Upper lobe of left lung (tissue), 6 donors: ENCODE measurements around the gene ROBO3. TPM values are rescaled to one million over a fixed set of nuclear protein-coding genes. Genes with fewer than 3 reads are reported as not detected.

ENCODE experiments used
- ATAC-seq, 2 donors: fragments of 200-7000 bp; cut with Tn5 transposase; one replicate each; pipeline ENCODE4 v1.9.1; 2022; ENCODE audit warnings: mild to moderate bottlenecking in 2 of 2, moderate library complexity in 2 of 2; ENCODE audit not compliant: low FRiP score in 2 of 2
- DNase-seq, 2 donors: peaks; one replicate each; pipeline ENCODE4 v3.0.0-alpha.2; 2019 to 2020
- H3K27ac ChIP-seq, 4 donors: fragments of 200-600 bp; sonication (generic); one replicate each; pipeline ENCODE4 v1.5.1; 2016 to 2019
- H3K27me3 ChIP-seq, 4 donors: fragments of 200-600 bp; sonication (generic); one replicate each; pipeline ENCODE4 v1.5.1; 2017 to 2019
- H3K36me3 ChIP-seq, 4 donors: fragments of 200-600 bp; sonication (generic); one replicate each; pipeline ENCODE4 v1.5.1; 2016 to 2019
- H3K4me1 ChIP-seq, 4 donors: fragments of 200-600 bp; sonication (generic); one replicate each; pipeline ENCODE4 v1.5.1; 2018 to 2019
- H3K4me3 ChIP-seq, 4 donors: fragments of 200-600 bp; sonication (generic); one replicate each; pipeline ENCODE4 v1.5.1; 2017 to 2019; ENCODE audit warnings: mild to moderate bottlenecking in 2 of 4, moderate library complexity in 1 of 4
- H3K9me3 ChIP-seq, 4 donors: fragments of 200-600 bp; sonication (generic); one replicate each; pipeline ENCODE4 v1.5.1; 2018 to 2019
- CTCF ChIP-seq, 6 experiments: fragments of 450-650 bp in 4 of 6; fragments of 200-600 bp in 2 of 6; sonication (generic) in 2 of 6; IDR thresholded peaks; one replicate each; pipeline ENCODE4 v1.5.1; 2016 to 2019; ENCODE audit warnings: antibody characterized with exemption in 6 of 6
- EP300 ChIP-seq, 4 donors: sonication (generic); formaldehyde crosslinking; IDR thresholded peaks; one replicate each; pipeline ENCODE4 v1.5.1; 2017; ENCODE audit warnings: antibody characterized with exemption in 4 of 4, control low read depth in 2 of 4
- POLR2A ChIP-seq, 4 donors: fragments of 450-650 bp; IDR thresholded peaks; one replicate each; pipeline ENCODE4 v1.5.1; 2016 to 2017; ENCODE audit warnings: antibody characterized with exemption in 4 of 4, mild to moderate bottlenecking in 2 of 4
- POLR2AphosphoS5 ChIP-seq, 2 donors: sonication (generic); formaldehyde crosslinking; IDR thresholded peaks; one replicate each; pipeline ENCODE4 v1.5.1; 2017; ENCODE audit warnings: antibody characterized with exemption in 2 of 2
- WGBS, 2 donors: methylation state at CpG; one replicate each; pipeline ENCODE4 v1.1.5; 2017 to 2018; 5-methylcytosine and 5-hydroxymethylcytosine counted together
- total RNA-seq, 6 donors: library from RNA; depleted of rRNA in 4 of 6; stranded (reverse); fragments of >200 nt in 4 of 6; gene quantifications; one replicate each; pipeline versions ENCODE4 v1.1.0 to v1.2.1, GENCODE V29; 2016 to 2021
- donor health status: DM: no; HTN: no; CAD: no; lungs with moderate emphysema.
- donor health status: DM: no; HTN: yes; CAD: no; lungs with severe emphysema.

Gene ROBO3
- total RNA-seq, 6 donors from 2014 or later = 6.4 to 40.9 (median 7.5) TPM

DNA sequence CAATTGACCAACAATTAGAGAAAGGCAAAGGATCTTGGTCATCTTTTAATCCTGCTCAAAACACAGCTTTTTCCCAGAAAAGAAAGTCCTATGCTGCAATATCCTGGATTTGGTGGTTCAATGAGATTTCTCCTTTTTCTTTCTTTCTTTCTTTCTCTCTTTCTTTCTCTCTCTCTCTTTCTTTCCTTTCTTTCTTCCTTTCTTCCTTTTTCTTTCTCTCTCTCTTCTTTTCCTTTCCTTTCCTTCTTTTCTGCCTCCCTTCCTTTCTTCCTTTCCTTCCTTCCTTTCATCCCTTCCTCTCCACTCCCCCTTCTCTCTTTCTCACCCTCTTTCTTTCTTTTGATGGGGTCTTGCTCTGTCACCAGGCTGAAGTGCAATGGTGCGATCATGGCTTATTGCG is 33.3 kb upstream of the ROBO3 start:
- Histone ChIP-seq H3K4me1 (peaks cover 2 to 8% (median 4%) of the 10 kb centered on the region in 4 donors), H3K9me3 (no peaks in the 10 kb centered on the region), H3K27ac (no peak overlapping the region), H3K36me3 (no peaks in the 10 kb centered on the region), H3K4me3 (no peak overlapping the region), H3K27me3 (no peaks in the 10 kb centered on the region)
- no peak for TF ChIP-seq POLR2A (IDR thresholded peaks at IDR 0.05)
- no peak for TF ChIP-seq POLR2AphosphoS5 (IDR thresholded peaks at IDR 0.05)
- no peak for TF ChIP-seq CTCF (IDR thresholded peaks at IDR 0.05)
- no peak for TF ChIP-seq EP300 (IDR thresholded peaks at IDR 0.05)
- no peak for ATAC-seq
- 94 to 95% methylated on average over 2 of the region's 2 CpGs for WGBS, 2 donors
- DNase-seq = no peak

DNA sequence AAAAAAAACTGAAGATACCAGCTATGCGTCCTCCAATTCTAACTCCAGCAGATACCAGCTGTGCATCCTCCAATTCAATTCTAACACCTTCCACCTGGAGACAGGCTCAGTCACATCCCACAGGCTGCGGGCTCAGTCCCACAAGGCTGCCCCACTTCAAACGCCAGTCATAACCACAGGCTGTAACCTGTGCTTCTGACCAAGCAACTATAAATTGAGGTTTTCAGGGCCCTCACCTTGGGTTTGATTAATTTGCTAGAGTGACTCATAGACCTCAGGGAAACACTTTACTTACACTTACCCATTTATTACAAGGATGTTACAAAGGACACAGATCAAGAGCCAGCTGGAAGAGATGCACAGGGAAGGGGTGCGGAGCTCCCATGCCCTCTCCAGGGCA is 32.7 kb upstream of the ROBO3 start:
- H3K27me3 ChIP-seq = no peaks in the 10 kb centered on the region
- H3K36me3 ChIP-seq = no peaks in the 10 kb centered on the region
- H3K4me1 ChIP-seq = peaks cover 6 to 14% (median 8%) of the 10 kb centered on the region in 4 donors
- no peak overlapping the region for H3K4me3 ChIP-seq
- TF ChIP-seq POLR2AphosphoS5 (IDR thresholded peaks at IDR 0.05) (no peak), POLR2A (IDR thresholded peaks at IDR 0.05) (no peak), EP300 (IDR thresholded peaks at IDR 0.05) (no peak), CTCF (IDR thresholded peaks at IDR 0.05) (no peak)
- 84 to 88% methylated on average over 4 of the region's 4 CpGs for WGBS, 2 donors
- ATAC-seq (no peak), DNase-seq (no peak)
- no peaks in the 10 kb centered on the region for H3K9me3 ChIP-seq
- no peak overlapping the region for H3K27ac ChIP-seq

DNA sequence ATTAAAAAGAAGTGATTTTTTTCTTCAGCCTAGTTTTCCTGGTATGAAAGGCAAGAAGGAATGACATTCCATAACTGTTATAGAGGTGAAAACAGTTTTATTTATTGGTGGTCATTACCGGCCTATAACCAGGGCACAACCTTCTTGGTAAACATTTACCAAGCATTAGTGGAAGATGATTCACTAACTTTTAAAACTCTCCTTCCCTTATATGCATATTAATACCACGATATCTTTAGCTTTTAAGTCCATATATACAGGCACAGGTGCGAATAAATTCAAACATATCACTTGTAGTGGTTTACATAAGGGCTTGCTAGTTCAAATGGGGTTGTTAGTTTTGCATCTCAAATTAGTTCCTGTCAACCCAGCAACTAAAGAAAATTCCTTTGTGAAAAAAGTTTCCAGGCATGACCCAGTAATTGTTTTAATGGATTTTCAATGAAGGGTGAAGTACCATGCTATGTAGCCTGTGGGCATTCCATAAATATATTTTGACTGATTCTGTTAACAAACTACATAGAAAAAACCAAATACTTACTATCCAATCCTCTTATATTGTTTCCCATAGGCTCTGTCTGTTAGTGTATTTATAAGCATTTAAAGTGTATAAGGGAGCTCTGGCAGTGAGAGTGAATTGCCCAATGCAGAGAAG is 30.6 kb upstream of the ROBO3 start:
- H3K27ac ChIP-seq = no peak overlapping the region
- WGBS, 2 donors = 60 to 68% methylated on average over 3 of the region's 3 CpGs
- H3K27me3 ChIP-seq = peaks cover 0 to 17% (median 10%) of the 10 kb centered on the region in 4 donors
- H3K36me3 ChIP-seq = no peaks in the 10 kb centered on the region
- peaks cover 15 to 23% (median 17%) of the 10 kb centered on the region in 4 donors for H3K4me1 ChIP-seq
- DNase-seq = no peak
- H3K4me3 ChIP-seq = no peak overlapping the region
- no peak for ATAC-seq
- H3K9me3 ChIP-seq = no peaks in the 10 kb centered on the region
- TF ChIP-seq CTCF (IDR thresholded peaks at IDR 0.05) (no peak), EP300 (IDR thresholded peaks at IDR 0.05) (no peak), POLR2A (IDR thresholded peaks at IDR 0.05) (no peak)

DNA sequence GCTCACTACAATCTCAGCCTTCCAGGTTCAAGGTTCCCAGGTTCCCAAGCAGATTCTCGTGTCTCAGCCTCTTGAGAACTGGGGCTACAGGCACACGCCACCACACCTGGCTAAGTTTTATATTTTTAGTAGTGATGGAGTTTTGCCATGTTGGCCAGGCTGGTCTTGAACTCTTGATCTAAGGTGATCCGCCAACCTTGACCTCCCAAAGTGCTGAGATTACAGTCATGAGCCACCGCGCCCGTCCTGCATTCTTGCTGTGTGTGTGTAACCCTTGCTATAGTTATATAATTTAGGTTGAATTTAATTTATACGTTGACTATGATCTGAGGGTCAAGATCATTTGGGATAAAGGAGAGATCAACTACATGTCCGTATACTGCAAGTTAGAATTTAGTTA is 29.3 kb upstream of the ROBO3 start:
- H3K9me3 ChIP-seq = no peaks in the 10 kb centered on the region
- ATAC-seq (no peak), DNase-seq (no peak)
- TF ChIP-seq EP300 (IDR thresholded peaks at IDR 0.05) = no peak
- TF ChIP-seq POLR2A (IDR thresholded peaks at IDR 0.05) = no peak
- H3K27me3 ChIP-seq = peaks cover 0 to 23% (median 12%) of the 10 kb centered on the region in 4 donors
- H3K36me3 ChIP-seq = no peaks in the 10 kb centered on the region
- WGBS, 2 donors = 94 to 95% methylated on average over 8 of the region's 8 CpGs
- H3K4me1 ChIP-seq = peaks cover 19 to 27% (median 20%) of the 10 kb centered on the region in 4 donors
- no peak overlapping the region for H3K4me3 ChIP-seq
- peak overlapping the region in 1 of 4 donors; percentile 32 for H3K27ac ChIP-seq

DNA sequence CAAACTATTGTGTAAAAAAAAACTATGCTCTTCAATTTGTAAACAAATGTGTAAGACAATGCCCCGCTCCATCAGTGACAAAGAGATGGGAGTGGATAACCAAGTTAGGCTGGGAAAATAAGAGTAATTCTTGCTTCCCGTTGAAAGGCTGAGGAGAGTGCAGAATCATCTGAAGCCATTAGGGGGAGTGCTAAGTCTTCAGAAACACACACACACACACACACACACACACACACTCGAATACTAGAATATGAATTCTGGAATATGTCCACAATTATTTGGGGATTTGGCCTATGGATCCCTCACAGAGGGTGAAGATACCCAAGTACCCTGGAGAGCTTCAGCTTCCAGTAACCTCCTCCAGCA is 27.8 kb upstream of the ROBO3 start:
- DNase-seq (no peak), ATAC-seq (peak; percentile 82 to 84)
- Histone ChIP-seq H3K4me3 (no peak overlapping the region), H3K27ac (peak overlapping the region in 1 of 4 donors; percentile 13), H3K4me1 (peaks cover 19 to 30% (median 29%) of the 10 kb centered on the region in 4 donors), H3K27me3 (peaks cover 0 to 27% (median 13%) of the 10 kb centered on the region in 4 donors), H3K36me3 (no peaks in the 10 kb centered on the region), H3K9me3 (no peaks in the 10 kb centered on the region)
- 8 to 16% methylated on average over 3 of the region's 3 CpGs for WGBS, 2 donors
- TF ChIP-seq CTCF (IDR thresholded peaks at IDR 0.05) = peak in 4 of 6 experiments; percentile 9 to 37 (median 30)
- no peak for TF ChIP-seq POLR2AphosphoS5 (IDR thresholded peaks at IDR 0.05)
- no peak for TF ChIP-seq POLR2A (IDR thresholded peaks at IDR 0.05)
- no peak for TF ChIP-seq EP300 (IDR thresholded peaks at IDR 0.05)
